ENCODE measurements around the gene SKIC8. TPM values are rescaled to one million over a fixed set of nuclear protein-coding genes. Genes with fewer than 3 reads are reported as not detected.

Gene SKIC8
- total RNA-seq, 4 donors from 2014 or later: 55.2 to 62.2 (median 59.4) TPM

GRCh38 chr15:78244893-78245292 lies 54.5 kb downstream of the SKIC8 start:
- intact Hi-C loops (cut with DNase I; ENCODE audit: low total_unique reads): loop anchor here (5.0 kb wide), 2 partner anchors 118 to 133 kb away; no protein-coding TSS in a partner anchor
- 60 to 75% methylated on average over 6 to 7 of the region's 7 CpGs for WGBS, 2 donors
- no peak for DNase-seq (ENCODE audit: low spot score in 2 of 2)
- no peak overlapping the region for H3K4me3 ChIP-seq (ENCODE audit: low read depth, poor library complexity, severe bottlenecking)
- no peak for TF ChIP-seq CTCF (IDR thresholded peaks at IDR 0.05)
- no peak for TF ChIP-seq POLR2A (IDR thresholded peaks at IDR 0.05)

- intact Hi-C loops (cut with DNase I; ENCODE audit: low total_unique reads): loop anchor here (5.0 kb wide), 2 partner anchors 117 to 132 kb away; no protein-coding TSS in a partner anchor
- no peak overlapping the region for H3K4me3 ChIP-seq (ENCODE audit: low read depth, poor library complexity, severe bottlenecking)
- WGBS, 2 donors: 85 to 89% methylated on average over 6 of the region's 6 CpGs
- TF ChIP-seq CTCF (IDR thresholded peaks at IDR 0.05): no peak
- no peak for DNase-seq (ENCODE audit: low spot score in 2 of 2)
Measured at GRCh38 chr15:78244101-78244500, 55.3 kb downstream of the SKIC8 start.

- intact Hi-C loops (cut with DNase I; ENCODE audit: low total_unique reads): loop anchor here (5.0 kb wide), 2 partner anchors 116 to 131 kb away; no protein-coding TSS in a partner anchor
- 46 to 52% methylated on average over 6 of the region's 6 CpGs for WGBS, 2 donors
- TF ChIP-seq POLR2A (IDR thresholded peaks at IDR 0.05) (no peak), CTCF (IDR thresholded peaks at IDR 0.05) (no peak)
- DNase-seq (ENCODE audit: low spot score in 2 of 2): no peak
- H3K4me3 ChIP-seq (ENCODE audit: low read depth, poor library complexity, severe bottlenecking): no peak overlapping the region
Measured at GRCh38 chr15:78243491-78243941, 55.9 kb downstream of the SKIC8 start.

GRCh38 chr15:78243058-78243457 lies 56.4 kb downstream of the SKIC8 start:
- DNase-seq (ENCODE audit: low spot score in 2 of 2): no peak
- WGBS, 2 donors: 82 to 85% methylated on average over 5 to 6 of the region's 6 CpGs
- intact Hi-C loops (cut with DNase I; ENCODE audit: low total_unique reads): loop anchor here (5.0 kb wide), 2 partner anchors 116 to 131 kb away; no protein-coding TSS in a partner anchor
- TF ChIP-seq CTCF (IDR thresholded peaks at IDR 0.05): no peak
- TF ChIP-seq POLR2A (IDR thresholded peaks at IDR 0.05): no peak
- no peak overlapping the region for H3K4me3 ChIP-seq (ENCODE audit: low read depth, poor library complexity, severe bottlenecking)

- no peak for DNase-seq (ENCODE audit: low spot score in 2 of 2)
- 73 to 78% methylated on average over 5 of the region's 5 CpGs for WGBS, 2 donors
- no peak overlapping the region for H3K4me3 ChIP-seq (ENCODE audit: low read depth, poor library complexity, severe bottlenecking)
- no peak for TF ChIP-seq POLR2A (IDR thresholded peaks at IDR 0.05)
- no peak for TF ChIP-seq CTCF (IDR thresholded peaks at IDR 0.05)
- intact Hi-C loops (cut with DNase I; ENCODE audit: low total_unique reads): loop anchor here (5.0 kb wide), 2 partner anchors 115 to 130 kb away; no protein-coding TSS in a partner anchor
Measured at GRCh38 chr15:78242128-78242527, 57.3 kb downstream of the SKIC8 start.

- H3K4me3 ChIP-seq (ENCODE audit: low read depth, poor library complexity, severe bottlenecking): no peak overlapping the region
- WGBS, 2 donors: 17% methylated on average over 12 of the region's 12 CpGs
- peak; percentile 76 to 98 for DNase-seq (ENCODE audit: low spot score in 2 of 2)
- TF ChIP-seq CTCF (IDR thresholded peaks at IDR 0.05) (peak in 2 of 3 donors; percentile 5 to 44), POLR2A (IDR thresholded peaks at IDR 0.05) (no peak)
- intact Hi-C loops (cut with DNase I; ENCODE audit: low total_unique reads): loop anchor here (5.0 kb wide), 2 partner anchors 114 to 129 kb away; no protein-coding TSS in a partner anchor
Measured at GRCh38 chr15:78241017-78241416, 58.4 kb downstream of the SKIC8 start.
